ENCODE results near the gene ATAD3B. TPM values are rescaled to one million over a fixed set of nuclear protein-coding genes. Genes with fewer than 3 reads are reported as not detected.

ATAD3B gene
- total RNA-seq, 1 donor from 2014 or later = 44.3 TPM

- no peak for DNase-seq (ENCODE audit: extremely low spot score, unreplicated experiment)
- no peaks in the 10 kb centered on the region for H3K4me1 Mint-ChIP-seq (ENCODE audit: unreplicated experiment)
- H3K36me3 Mint-ChIP-seq = peaks cover 10% of the 10 kb centered on the region
- no peaks in the 10 kb centered on the region for H3K27me3 Mint-ChIP-seq
- peaks cover 5% of the 10 kb centered on the region for H3K9me3 Mint-ChIP-seq
- no peak overlapping the region for H3K27ac Mint-ChIP-seq
- no peak for TF ChIP-seq CTCF (conservative IDR thresholded peaks at IDR 0.05)
- no peak overlapping the region for H3K4me3 Mint-ChIP-seq
These were observed 63.8 kb downstream of the ATAD3B start for GRCh38 chr1:1535201-1536018.

GRCh38 chr1:1536019-1536937, 64.7 kb downstream of the ATAD3B start:
- Mint-ChIP-seq H3K4me3 (no peak overlapping the region), H3K36me3 (peaks cover 7% of the 10 kb centered on the region), H3K4me1 (ENCODE audit: unreplicated experiment) (no peaks in the 10 kb centered on the region), H3K27ac (no peak overlapping the region), H3K9me3 (peaks cover 5% of the 10 kb centered on the region), H3K27me3 (no peaks in the 10 kb centered on the region)
- TF ChIP-seq CTCF (conservative IDR thresholded peaks at IDR 0.05) = no peak
- no peak for DNase-seq (ENCODE audit: extremely low spot score, unreplicated experiment)

GRCh38 chr1:1536938-1537546, 65.5 kb downstream of the ATAD3B start:
- Mint-ChIP-seq H3K36me3 (peaks cover 3% of the 10 kb centered on the region), H3K9me3 (peaks cover 2% of the 10 kb centered on the region), H3K27me3 (no peaks in the 10 kb centered on the region), H3K27ac (no peak overlapping the region), H3K4me3 (no peak overlapping the region), H3K4me1 (ENCODE audit: unreplicated experiment) (no peaks in the 10 kb centered on the region)
- no peak for DNase-seq (ENCODE audit: extremely low spot score, unreplicated experiment)
- TF ChIP-seq CTCF (conservative IDR thresholded peaks at IDR 0.05) = no peak

GRCh38 chr1:1537626-1538250, 66.2 kb downstream of the ATAD3B start:
- H3K4me3 Mint-ChIP-seq = peak overlapping the region; percentile 44

More at GRCh38 chr1:1537626-1538250, 66.2 kb downstream of the ATAD3B start:
- no peaks in the 10 kb centered on the region for H3K36me3 Mint-ChIP-seq
- no peaks in the 10 kb centered on the region for H3K9me3 Mint-ChIP-seq
- H3K27me3 Mint-ChIP-seq = no peaks in the 10 kb centered on the region
- no peaks in the 10 kb centered on the region for H3K4me1 Mint-ChIP-seq (ENCODE audit: unreplicated experiment)
- no peak for DNase-seq (ENCODE audit: extremely low spot score, unreplicated experiment)
- no peak overlapping the region for H3K27ac Mint-ChIP-seq
- no peak for TF ChIP-seq CTCF (conservative IDR thresholded peaks at IDR 0.05)
